ENCODE data around the gene ADM. TPM values are rescaled to one million over a fixed set of nuclear protein-coding genes. Genes with fewer than 3 reads are reported as not detected.
"Not testable (repeated sequence)": the region's sequence is repeated elsewhere in the genome, so short reads cannot be mapped to it uniquely, and the experiment has no call there.

The ADM gene
- total and polyA plus RNA-seq, 8 donors, result 7.3 to 51.4 (median 12.0) TPM

DNA sequence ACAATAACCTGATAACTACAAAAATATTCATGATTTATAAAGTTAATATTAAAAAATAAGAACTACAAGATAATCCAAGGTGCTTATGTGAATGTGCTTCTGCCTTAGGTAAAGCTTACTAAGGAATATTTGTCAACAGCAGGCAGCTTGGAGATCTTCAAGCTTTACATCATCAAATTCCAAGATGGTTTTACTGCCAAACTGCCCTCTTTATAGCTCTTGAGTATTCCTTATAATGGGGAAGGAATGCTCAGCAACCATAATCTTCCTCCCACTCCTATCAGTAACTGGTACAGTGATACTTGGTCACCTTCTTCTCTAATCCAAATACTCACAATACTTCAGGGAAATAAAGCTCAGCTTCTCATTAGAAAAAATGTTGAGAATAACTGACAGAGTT, 40.9 kb upstream of the ADM start:
- DNase-seq, result no peak
- H3K9me3 ChIP-seq, result no peaks in the 10 kb centered on the region
- intact Hi-C loops (cut with DNase I), result no loop called here
- H3K27ac ChIP-seq, result no peak overlapping the region
- H3K36me3 ChIP-seq, result no peaks in the 10 kb centered on the region
- no peaks in the 10 kb centered on the region for H3K4me1 ChIP-seq
- peak; percentile 15 for ATAC-seq
- no peaks in the 10 kb centered on the region for H3K27me3 ChIP-seq
- TF ChIP-seq, protein P1, sequence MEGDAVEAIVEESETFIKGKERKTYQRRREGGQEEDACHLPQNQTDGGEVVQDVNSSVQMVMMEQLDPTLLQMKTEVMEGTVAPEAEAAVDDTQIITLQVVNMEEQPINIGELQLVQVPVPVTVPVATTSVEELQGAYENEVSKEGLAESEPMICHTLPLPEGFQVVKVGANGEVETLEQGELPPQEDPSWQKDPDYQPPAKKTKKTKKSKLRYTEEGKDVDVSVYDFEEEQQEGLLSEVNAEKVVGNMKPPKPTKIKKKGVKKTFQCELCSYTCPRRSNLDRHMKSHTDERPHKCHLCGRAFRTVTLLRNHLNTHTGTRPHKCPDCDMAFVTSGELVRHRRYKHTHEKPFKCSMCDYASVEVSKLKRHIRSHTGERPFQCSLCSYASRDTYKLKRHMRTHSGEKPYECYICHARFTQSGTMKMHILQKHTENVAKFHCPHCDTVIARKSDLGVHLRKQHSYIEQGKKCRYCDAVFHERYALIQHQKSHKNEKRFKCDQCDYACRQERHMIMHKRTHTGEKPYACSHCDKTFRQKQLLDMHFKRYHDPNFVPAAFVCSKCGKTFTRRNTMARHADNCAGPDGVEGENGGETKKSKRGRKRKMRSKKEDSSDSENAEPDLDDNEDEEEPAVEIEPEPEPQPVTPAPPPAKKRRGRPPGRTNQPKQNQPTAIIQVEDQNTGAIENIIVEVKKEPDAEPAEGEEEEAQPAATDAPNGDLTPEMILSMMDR (IDR thresholded peaks at IDR 0.05), result no peak
- no peak overlapping the region for H3K4me3 ChIP-seq

DNA sequence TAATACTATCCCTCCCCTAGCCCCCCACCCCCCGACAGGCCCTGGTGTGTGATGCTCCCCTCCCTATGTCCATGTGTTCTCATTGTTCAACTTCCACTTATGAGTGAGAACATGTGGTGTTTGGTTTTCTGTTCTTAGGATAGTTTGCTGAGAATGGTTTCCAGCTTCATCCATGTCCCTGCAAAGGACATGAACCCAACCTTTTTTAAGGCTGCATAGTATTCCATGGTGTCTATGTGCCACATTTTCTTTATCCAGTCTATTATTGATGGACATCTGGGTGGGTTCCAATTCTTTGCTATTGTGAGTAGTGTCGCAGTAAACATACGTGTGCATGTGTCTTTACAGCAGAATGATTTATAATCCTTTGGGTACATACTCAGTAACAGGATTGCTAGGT, 40.2 kb upstream of the ADM start:
- not testable (repeated sequence) for DNase-seq, H3K36me3 ChIP-seq, ATAC-seq

DNA sequence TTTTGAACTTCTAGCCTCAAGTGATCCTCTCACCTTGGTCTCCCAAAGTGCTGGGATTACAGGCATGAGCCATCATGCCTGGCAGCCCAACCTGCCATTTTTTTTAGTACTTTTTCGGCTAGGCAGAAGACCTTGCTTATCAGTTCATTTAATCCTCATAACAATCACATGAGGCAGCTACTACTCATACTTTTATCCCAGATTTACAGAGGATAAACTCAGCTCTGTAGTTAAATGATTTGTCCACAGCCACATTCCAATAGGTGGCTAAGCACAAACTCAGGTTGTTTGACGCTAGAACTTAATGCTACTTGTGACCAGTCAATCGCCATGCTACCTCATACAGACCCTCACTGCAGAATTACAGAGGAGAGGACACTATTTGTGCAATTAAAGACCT, 38.9 kb upstream of the ADM start:
- ATAC-seq (no peak), DNase-seq (no peak)
- Histone ChIP-seq H3K4me1 (no peaks in the 10 kb centered on the region), H3K9me3 (no peaks in the 10 kb centered on the region), H3K27ac (no peak overlapping the region), H3K4me3 (no peak overlapping the region), H3K36me3 (no peaks in the 10 kb centered on the region), H3K27me3 (no peaks in the 10 kb centered on the region)
- intact Hi-C loops (cut with DNase I), result no loop called here
- TF ChIP-seq, protein P1 (IDR thresholded peaks at IDR 0.05), result no peak

More for the DNA sequence above, 40.2 kb upstream of the ADM start:
- H3K4me1 ChIP-seq; H3K4me3 ChIP-seq; H3K27me3 ChIP-seq; H3K9me3 ChIP-seq; intact Hi-C loops (cut with DNase I); H3K27ac ChIP-seq: not testable (repeated sequence)

DNA sequence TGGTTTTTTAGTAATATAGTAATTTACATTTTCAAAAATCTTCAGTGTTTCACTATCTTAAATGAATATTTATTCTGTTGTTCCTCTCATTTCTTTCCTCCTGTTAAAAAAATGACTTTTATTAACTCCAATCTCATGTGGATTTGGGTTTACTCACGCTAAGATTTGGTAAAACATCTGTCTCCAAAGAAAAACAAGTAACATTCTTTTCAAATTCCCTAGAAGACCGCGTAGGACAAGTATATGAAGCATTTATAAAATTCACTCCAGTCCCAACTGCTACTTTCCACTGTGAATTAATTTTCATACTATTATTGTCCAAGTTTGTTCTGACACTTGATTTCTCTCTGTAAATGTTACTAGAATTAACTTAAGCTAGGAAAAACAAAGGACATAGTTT, 37.1 kb upstream of the ADM start:
- intact Hi-C loops (cut with DNase I), result no loop called here
- ATAC-seq (no peak), DNase-seq (no peak)
- H3K4me1 ChIP-seq, result no peaks in the 10 kb centered on the region
- no peaks in the 10 kb centered on the region for H3K36me3 ChIP-seq
- H3K27me3 ChIP-seq, result no peaks in the 10 kb centered on the region
- H3K4me3 ChIP-seq, result no peak overlapping the region
- no peaks in the 10 kb centered on the region for H3K9me3 ChIP-seq
- H3K27ac ChIP-seq, result no peak overlapping the region
- TF ChIP-seq, protein P1 (IDR thresholded peaks at IDR 0.05), result no peak

DNA sequence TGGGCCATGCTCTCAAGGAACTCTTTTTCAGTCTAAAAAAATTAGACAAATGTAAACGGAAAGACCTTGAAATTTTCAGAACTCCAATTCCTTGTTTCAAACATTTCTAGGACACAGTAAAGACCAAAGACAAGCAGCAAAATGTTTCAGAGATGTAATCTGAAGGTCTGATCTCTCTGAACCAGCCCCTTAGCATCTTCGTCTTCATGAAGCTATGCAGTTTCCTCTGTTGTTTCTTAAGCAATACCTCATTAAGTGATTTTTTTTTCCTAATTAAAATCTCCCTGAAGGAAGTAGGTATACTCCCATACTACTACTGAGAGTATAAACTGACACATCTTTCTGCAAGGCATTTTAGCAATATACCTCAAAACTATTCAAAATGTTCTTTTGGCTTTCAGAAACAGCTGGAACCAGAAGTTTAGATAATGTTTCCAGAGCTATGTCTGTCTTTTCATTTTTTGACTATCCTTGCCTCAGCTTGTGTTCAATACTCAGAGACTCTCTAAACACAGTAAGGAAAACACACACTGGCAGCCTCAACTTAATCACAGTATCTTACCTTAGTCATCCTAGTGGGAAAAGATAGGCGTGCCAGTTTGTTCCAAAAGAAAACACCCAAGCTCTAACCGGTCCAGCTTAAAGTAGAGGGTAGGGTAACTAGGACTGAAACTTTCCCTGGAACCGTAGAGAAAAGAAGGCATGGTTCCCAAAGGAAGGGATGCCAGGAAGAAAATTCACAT, 36.0 kb upstream of the ADM start:
- TF ChIP-seq, protein P1 (IDR thresholded peaks at IDR 0.05), result no peak
- Histone ChIP-seq H3K27me3 (no peaks in the 10 kb centered on the region), H3K4me1 (no peaks in the 10 kb centered on the region), H3K4me3 (no peak overlapping the region), H3K9me3 (no peaks in the 10 kb centered on the region), H3K27ac (no peak overlapping the region), H3K36me3 (no peaks in the 10 kb centered on the region)
- ATAC-seq, result no peak
- intact Hi-C loops (cut with DNase I), result no loop called here
- no peak for DNase-seq

DNA sequence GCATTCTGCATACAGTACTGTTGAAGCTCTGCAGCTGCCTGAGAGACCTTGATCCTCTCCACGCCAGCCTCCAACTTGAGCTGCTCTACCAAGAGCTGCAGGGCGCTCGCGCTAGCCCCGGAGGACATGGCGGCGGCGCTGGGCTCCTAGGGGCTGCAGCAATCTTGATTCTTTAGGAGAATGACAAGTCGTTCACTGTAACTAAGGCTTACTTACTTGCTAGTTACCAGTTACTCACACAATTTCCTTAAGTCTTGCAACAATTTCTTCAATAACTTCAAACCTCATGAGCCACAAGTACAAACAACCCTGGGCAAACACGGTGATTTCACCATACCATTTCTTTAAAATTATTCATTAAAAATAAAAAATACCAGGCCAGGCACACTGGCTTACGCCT, 32.7 kb upstream of the ADM start:
- TF ChIP-seq, protein P1 (IDR thresholded peaks at IDR 0.05), result no peak
- no peak overlapping the region for H3K4me3 ChIP-seq
- H3K36me3 ChIP-seq, result no peaks in the 10 kb centered on the region
- peaks cover 0 to 5% of the 10 kb centered on the region in 2 donors for H3K4me1 ChIP-seq
- ATAC-seq (no peak), DNase-seq (no peak)
- intact Hi-C loops (cut with DNase I), result no loop called here
- H3K27me3 ChIP-seq, result no peaks in the 10 kb centered on the region
- H3K27ac ChIP-seq, result no peak overlapping the region
- H3K9me3 ChIP-seq, result no peaks in the 10 kb centered on the region

All from left lung (tissue), 10 donors.